ENCODE data around the gene ZNF764.

ZNF764 gene

DNA sequence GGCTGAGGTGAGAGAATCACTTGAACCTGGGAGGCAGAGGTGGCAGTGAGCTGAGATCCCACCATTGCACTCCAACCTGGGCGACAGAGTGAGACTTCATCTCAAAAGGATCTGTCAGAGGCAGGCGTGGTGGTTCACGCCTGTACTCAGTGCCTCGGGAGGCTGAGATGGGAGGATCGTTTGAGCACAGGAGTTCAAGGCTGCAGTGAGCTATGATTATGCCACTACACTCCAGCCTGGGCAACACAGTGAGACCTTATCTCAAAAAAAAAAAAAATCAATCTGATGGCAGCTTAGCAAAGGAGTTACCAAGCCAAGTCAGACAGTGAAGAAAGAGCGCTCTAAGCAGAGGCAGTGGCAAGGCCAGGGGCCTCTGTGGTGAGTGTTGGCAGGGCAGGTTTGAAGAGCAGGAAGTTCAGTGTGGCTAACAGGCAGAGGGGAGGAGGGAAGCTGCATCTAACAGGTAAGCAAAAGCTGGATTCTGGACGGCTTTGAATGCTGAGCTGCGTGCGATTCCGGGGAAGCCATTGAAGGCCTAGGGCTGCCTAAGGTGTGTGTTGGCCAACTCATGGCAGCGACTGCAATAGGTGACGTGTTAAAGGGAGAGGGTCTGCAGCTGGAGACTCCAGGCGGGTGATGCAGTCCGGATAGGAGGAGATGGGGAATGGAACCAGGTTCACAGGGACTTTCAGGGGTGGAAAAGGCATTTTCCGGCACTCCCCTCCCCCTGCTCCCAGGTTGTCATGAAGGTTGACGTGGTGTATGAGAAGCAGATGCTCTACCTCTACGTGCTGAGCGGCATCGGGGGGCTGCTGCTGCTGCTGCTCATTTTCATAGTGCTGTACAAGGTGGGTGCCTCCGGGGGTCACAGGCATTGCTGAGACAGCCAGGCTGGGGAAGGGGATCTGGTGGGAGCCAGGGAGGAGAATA is 38.8 kb downstream of the ZNF764 start:
- Mint-ChIP-seq H3K27ac (no peak overlapping the region), H3K36me3 (ENCODE audit: low read depth) (peaks cover 50% of the 10 kb centered on the region), H3K4me1 (peaks cover 2% of the 10 kb centered on the region), H3K27me3 (no peaks in the 10 kb centered on the region), H3K9me3 (no peaks in the 10 kb centered on the region), H3K4me3 (no peak overlapping the region)
- ATAC-seq (no peak), DNase-seq (no peak)

DNA sequence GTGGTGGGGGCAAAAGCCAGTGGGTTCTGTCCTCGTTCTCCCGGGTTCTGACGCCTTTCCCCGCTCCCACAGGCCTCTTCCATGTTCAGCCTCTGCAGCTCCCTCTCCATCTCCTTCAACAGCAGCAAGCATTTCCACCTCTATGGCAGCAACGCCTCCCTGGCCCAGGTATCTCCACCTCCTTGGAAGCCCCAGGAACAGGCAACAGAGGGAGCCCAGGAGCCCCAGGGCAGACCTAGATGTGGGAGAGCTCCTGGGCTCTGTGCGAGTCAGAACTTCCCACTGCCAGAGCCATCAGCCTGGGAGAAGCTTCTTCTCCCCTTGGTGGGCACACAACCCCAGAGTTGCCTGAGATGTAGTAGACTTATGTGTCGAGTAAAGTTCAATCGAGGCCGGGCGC is 39.6 kb downstream of the ZNF764 start:
- ATAC-seq = no peak
- DNase-seq = no peak

GRCh38 chr16:30515275-30515674 is 42.9 kb downstream of the ZNF764 start:
- ATAC-seq = no peak
- Mint-ChIP-seq H3K27me3 (no peaks in the 10 kb centered on the region), H3K36me3 (ENCODE audit: low read depth) (peaks cover 73% of the 10 kb centered on the region), H3K4me1 (peaks cover 2% of the 10 kb centered on the region), H3K27ac (peak overlapping the region; percentile 77), H3K4me3 (no peak overlapping the region), H3K9me3 (no peaks in the 10 kb centered on the region)
- DNase-seq = no peak

More for the DNA sequence above, 39.6 kb downstream of the ZNF764 start:
- Mint-ChIP-seq H3K27me3 (no peaks in the 10 kb centered on the region), H3K4me1 (peaks cover 2% of the 10 kb centered on the region), H3K9me3 (no peaks in the 10 kb centered on the region), H3K36me3 (ENCODE audit: low read depth) (peaks cover 53% of the 10 kb centered on the region), H3K4me3 (no peak overlapping the region), H3K27ac (no peak overlapping the region)

GRCh38 chr16:30511509-30511908 is 46.7 kb downstream of the ZNF764 start:
- H3K36me3 Mint-ChIP-seq (ENCODE audit: low read depth) = peaks cover 58% of the 10 kb centered on the region
- peaks cover 1% of the 10 kb centered on the region for H3K4me1 Mint-ChIP-seq
- no peak overlapping the region for H3K4me3 Mint-ChIP-seq
- H3K27ac Mint-ChIP-seq = no peak overlapping the region
- DNase-seq (no peak), ATAC-seq (no peak)
- no peaks in the 10 kb centered on the region for H3K9me3 Mint-ChIP-seq
- no peaks in the 10 kb centered on the region for H3K27me3 Mint-ChIP-seq

GRCh38 chr16:30510376-30510938 is 47.7 kb downstream of the ZNF764 start:
- ATAC-seq = no peak
- Mint-ChIP-seq H3K27me3 (no peaks in the 10 kb centered on the region), H3K4me1 (no peaks in the 10 kb centered on the region), H3K4me3 (no peak overlapping the region), H3K36me3 (ENCODE audit: low read depth) (peaks cover 53% of the 10 kb centered on the region), H3K9me3 (no peaks in the 10 kb centered on the region), H3K27ac (no peak overlapping the region)
- DNase-seq = no peak

GRCh38 chr16:30509081-30509765 is 49.0 kb downstream of the ZNF764 start:
- no peak for DNase-seq
- Mint-ChIP-seq H3K4me3 (no peak overlapping the region), H3K36me3 (ENCODE audit: low read depth) (peaks cover 52% of the 10 kb centered on the region), H3K4me1 (no peaks in the 10 kb centered on the region), H3K27me3 (no peaks in the 10 kb centered on the region), H3K9me3 (no peaks in the 10 kb centered on the region), H3K27ac (peak overlapping the region; percentile 35)
- no peak for ATAC-seq
